ENCODE measurements around the gene OR52E2.

DNA sequence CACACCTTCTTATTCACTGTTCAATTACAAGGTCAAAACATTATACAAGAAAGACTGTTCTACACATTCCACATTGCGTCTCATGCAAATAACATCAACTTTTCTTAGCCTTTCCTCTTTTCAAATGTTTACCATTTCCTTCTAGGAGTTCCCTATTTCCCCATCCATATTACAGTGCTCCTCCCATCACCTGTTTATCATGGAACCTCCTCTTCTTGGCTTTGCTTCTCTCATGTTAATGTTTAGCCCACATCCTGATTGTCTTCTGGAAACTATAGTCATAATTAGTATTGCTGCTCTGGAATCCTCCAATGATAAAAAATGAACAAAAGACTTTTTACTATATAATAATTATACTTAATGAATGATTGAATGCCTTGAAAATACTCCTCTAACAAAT is 31.2 kb upstream of the OR52E2 start:
- TF ChIP-seq, protein P1, sequence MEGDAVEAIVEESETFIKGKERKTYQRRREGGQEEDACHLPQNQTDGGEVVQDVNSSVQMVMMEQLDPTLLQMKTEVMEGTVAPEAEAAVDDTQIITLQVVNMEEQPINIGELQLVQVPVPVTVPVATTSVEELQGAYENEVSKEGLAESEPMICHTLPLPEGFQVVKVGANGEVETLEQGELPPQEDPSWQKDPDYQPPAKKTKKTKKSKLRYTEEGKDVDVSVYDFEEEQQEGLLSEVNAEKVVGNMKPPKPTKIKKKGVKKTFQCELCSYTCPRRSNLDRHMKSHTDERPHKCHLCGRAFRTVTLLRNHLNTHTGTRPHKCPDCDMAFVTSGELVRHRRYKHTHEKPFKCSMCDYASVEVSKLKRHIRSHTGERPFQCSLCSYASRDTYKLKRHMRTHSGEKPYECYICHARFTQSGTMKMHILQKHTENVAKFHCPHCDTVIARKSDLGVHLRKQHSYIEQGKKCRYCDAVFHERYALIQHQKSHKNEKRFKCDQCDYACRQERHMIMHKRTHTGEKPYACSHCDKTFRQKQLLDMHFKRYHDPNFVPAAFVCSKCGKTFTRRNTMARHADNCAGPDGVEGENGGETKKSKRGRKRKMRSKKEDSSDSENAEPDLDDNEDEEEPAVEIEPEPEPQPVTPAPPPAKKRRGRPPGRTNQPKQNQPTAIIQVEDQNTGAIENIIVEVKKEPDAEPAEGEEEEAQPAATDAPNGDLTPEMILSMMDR (conservative IDR thresholded peaks at IDR 0.05 in 1 of 2, IDR thresholded peaks at IDR 0.05 in 1 of 2; ENCODE audit: low read depth in 1 of 2, low read length in 2 of 2) = no peak
- no peak for TF ChIP-seq EZH2 (IDR thresholded peaks at IDR 0.05; ENCODE audit: low read length, missing control alignments)

Measured in fibroblast of lung (primary cell).